ENCODE results near the gene GNL3.

- TF ChIP-seq SP1 (IDR thresholded peaks at IDR 0.05; ENCODE audit: low read depth) (no peak), POLR2AphosphoS5 (IDR thresholded peaks at IDR 0.05; ENCODE audit: low read depth, low read length) (peak; percentile 46), CTCF (IDR thresholded peaks at IDR 0.05 in 2 of 3, conservative IDR thresholded peaks at IDR 0.05 in 1 of 3; ENCODE audit: borderline replicate concordance in 1 of 3, insufficient read depth in 1 of 3, low read depth in 2 of 3, low read length in 2 of 3) (no peak), SIN3A (IDR thresholded peaks at IDR 0.05; ENCODE audit: low read depth) (no peak), POLR2A (IDR thresholded peaks at IDR 0.05; ENCODE audit: borderline replicate concordance, extremely low read depth, insufficient read depth, insufficient read length) (no peak), RAD21 (IDR thresholded peaks at IDR 0.05; ENCODE audit: low read depth) (no peak), ZBTB33 (IDR thresholded peaks at IDR 0.05; ENCODE audit: extremely low read depth, insufficient replicate concordance, low read length) (no peak), SRF (IDR thresholded peaks at IDR 0.05; ENCODE audit: low read depth) (no peak), EZH2 (IDR thresholded peaks at IDR 0.05) (no peak), TCF7L2 (IDR thresholded peaks at IDR 0.05; ENCODE audit: borderline replicate concordance, extremely low read depth, insufficient read depth, insufficient read length) (no peak), EZH2phosphoT487 (IDR thresholded peaks at IDR 0.05; ENCODE audit: borderline replicate concordance) (no peak), EGR1 (IDR thresholded peaks at IDR 0.05; ENCODE audit: low read depth) (no peak)
Observed at GRCh38 chr3:52695798-52696671, 10.2 kb downstream of the GNL3 start.

Measured in HCT116 (cell line).